HFF-Myc (cell line): ENCODE results near the gene TTC31.

Experiments
- DNase-seq: peaks from one replicate; pipeline ENCODE4 v3.0.0-alpha.2; 2011; ENCODE audit warnings: low read depth; ENCODE audit errors: extremely low read depth
- H3K4me3 ChIP-seq: replicated peaks from 2 replicates; pipeline ENCODE4 v1.5.1; 2011; ENCODE audit warnings: low read depth, mild to moderate bottlenecking, control low read depth, low read length
- CTCF ChIP-seq: IDR thresholded peaks from 2 replicates; pipeline ENCODE4 v1.5.1; 2012; ENCODE audit warnings: mild to moderate bottlenecking, low read depth, low read length, control low read depth; ENCODE audit errors: missing control alignments

The TTC31 gene

GRCh38 chr2:74499940-74500577 lies 17.2 kb downstream of the TTC31 start:
- no peak for DNase-seq
- peak overlapping the region; percentile 36 for H3K4me3 ChIP-seq
- no peak for TF ChIP-seq CTCF

- TF ChIP-seq CTCF = no peak
- no peak for DNase-seq
- no peak overlapping the region for H3K4me3 ChIP-seq
Observed at GRCh38 chr2:74500578-74500946, 17.7 kb downstream of the TTC31 start.

- DNase-seq = no peak
- no peak for TF ChIP-seq CTCF
- H3K4me3 ChIP-seq = no peak overlapping the region
Observed at GRCh38 chr2:74501335-74502071, 18.6 kb downstream of the TTC31 start.

- H3K4me3 ChIP-seq = peak overlapping the region; percentile 38
- no peak for TF ChIP-seq CTCF
- no peak for DNase-seq
Observed at GRCh38 chr2:74502147-74502719, 19.4 kb downstream of the TTC31 start.

- no peak for TF ChIP-seq CTCF
- H3K4me3 ChIP-seq = peak overlapping the region; percentile 38
- DNase-seq = peak; percentile 41
Observed at GRCh38 chr2:74502720-74503505, 20.0 kb downstream of the TTC31 start.

GRCh38 chr2:74503506-74504475 lies 20.9 kb downstream of the TTC31 start:
- H3K4me3 ChIP-seq = peak overlapping the region; percentile 38; the same call in 1 of the 2 replicates
- no peak for DNase-seq
- no peak for TF ChIP-seq CTCF
